Measurements from ENCODE around the gene COQ8A. TPM values are rescaled to one million over a fixed set of nuclear protein-coding genes. Genes with fewer than 3 reads are reported as not detected.

The COQ8A gene
- total RNA-seq, 1 donor from 2014 or later, result 41.9 TPM

GRCh38 chr1:226985239-226985838, 45.2 kb downstream of the COQ8A start:
- Mint-ChIP-seq H3K27ac (ENCODE audit: unreplicated experiment) (peak overlapping the region; percentile 68), H3K36me3 (ENCODE audit: unreplicated experiment) (peaks cover 8% of the 10 kb centered on the region), H3K4me1 (ENCODE audit: low read depth, unreplicated experiment) (peaks cover 23% of the 10 kb centered on the region), H3K27me3 (ENCODE audit: unreplicated experiment) (peaks cover 9% of the 10 kb centered on the region), H3K9me3 (ENCODE audit: unreplicated experiment) (peaks cover 5% of the 10 kb centered on the region), H3K4me3 (ENCODE audit: unreplicated experiment) (peak overlapping the region; percentile 15)
- DNase-seq, result no peak
- TF ChIP-seq, protein P1, sequence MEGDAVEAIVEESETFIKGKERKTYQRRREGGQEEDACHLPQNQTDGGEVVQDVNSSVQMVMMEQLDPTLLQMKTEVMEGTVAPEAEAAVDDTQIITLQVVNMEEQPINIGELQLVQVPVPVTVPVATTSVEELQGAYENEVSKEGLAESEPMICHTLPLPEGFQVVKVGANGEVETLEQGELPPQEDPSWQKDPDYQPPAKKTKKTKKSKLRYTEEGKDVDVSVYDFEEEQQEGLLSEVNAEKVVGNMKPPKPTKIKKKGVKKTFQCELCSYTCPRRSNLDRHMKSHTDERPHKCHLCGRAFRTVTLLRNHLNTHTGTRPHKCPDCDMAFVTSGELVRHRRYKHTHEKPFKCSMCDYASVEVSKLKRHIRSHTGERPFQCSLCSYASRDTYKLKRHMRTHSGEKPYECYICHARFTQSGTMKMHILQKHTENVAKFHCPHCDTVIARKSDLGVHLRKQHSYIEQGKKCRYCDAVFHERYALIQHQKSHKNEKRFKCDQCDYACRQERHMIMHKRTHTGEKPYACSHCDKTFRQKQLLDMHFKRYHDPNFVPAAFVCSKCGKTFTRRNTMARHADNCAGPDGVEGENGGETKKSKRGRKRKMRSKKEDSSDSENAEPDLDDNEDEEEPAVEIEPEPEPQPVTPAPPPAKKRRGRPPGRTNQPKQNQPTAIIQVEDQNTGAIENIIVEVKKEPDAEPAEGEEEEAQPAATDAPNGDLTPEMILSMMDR (IDR thresholded peaks at IDR 0.05; ENCODE audit: partially characterized antibody, unreplicated experiment), result no peak

DNA sequence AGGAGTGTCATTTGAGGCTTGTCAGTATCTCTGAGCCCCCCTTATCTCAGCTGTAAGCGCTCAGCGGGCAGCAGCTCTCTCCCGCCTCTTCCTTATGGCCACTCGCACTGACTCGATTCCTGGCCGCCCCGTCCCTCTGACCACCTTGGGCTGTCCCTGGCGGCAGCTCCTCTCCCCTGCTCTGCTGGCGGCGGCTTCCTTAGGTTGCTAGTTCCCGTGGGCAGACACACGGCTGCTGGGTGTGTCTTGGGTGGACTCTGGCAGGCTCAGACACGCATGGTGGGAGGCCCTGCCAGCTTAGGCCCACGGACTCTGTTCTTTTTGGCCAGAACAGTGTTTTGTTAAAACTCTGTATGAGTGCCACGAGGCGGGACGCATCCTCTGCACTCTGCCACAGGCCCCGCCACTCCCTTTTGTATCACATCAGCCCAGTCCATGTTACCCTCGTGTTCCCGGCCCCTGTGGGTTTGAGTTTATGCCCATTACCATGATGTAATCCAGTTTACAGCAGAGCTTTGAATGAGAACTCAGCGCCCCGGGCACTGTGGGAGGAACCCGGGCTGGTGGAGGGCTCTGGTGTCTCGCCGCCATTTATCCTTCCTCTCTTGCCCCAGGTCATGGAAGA, 45.9 kb downstream of the COQ8A start:
- Mint-ChIP-seq H3K4me1 (ENCODE audit: low read depth, unreplicated experiment) (peaks cover 25% of the 10 kb centered on the region), H3K27me3 (ENCODE audit: unreplicated experiment) (peaks cover 9% of the 10 kb centered on the region), H3K27ac (ENCODE audit: unreplicated experiment) (no peak overlapping the region), H3K4me3 (ENCODE audit: unreplicated experiment) (no peak overlapping the region), H3K36me3 (ENCODE audit: unreplicated experiment) (peaks cover 8% of the 10 kb centered on the region), H3K9me3 (ENCODE audit: unreplicated experiment) (peaks cover 5% of the 10 kb centered on the region)
- no peak for DNase-seq
- TF ChIP-seq, protein P1 (IDR thresholded peaks at IDR 0.05; ENCODE audit: partially characterized antibody, unreplicated experiment), result no peak

DNA sequence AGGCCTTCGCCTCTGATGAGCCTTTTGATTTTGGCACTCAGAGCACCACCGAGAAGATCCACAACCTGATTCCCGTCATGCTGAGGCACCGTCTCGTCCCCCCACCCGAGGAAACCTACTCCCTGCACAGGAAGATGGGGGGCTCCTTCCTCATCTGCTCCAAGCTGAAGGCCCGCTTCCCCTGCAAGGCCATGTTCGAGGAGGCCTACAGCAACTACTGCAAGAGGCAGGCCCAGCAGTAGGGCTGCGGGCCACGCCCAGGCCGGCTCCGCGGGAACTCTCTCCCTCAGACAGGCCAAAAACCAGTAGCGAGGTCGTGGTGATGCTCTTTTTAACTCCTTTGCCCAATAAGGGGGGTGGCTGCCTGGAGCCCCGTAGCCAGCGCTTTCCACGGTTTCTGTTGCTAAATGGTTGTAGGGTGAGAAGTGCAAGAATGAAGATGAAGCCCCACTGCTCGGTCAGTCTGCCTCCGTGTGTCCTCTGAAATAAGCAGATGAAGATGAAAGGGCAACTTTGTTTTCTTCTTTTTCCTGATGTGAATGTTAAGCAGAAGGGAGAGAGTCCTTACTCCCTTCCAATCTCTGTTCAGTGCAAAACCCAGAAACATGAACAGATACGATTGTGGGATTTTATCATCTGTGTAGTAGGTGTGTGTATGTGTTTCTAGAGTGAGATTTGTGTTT, 46.5 kb downstream of the COQ8A start:
- Mint-ChIP-seq H3K36me3 (ENCODE audit: unreplicated experiment) (peaks cover 8% of the 10 kb centered on the region), H3K27ac (ENCODE audit: unreplicated experiment) (peak overlapping the region; percentile 26), H3K9me3 (ENCODE audit: unreplicated experiment) (peaks cover 5% of the 10 kb centered on the region), H3K27me3 (ENCODE audit: unreplicated experiment) (peaks cover 9% of the 10 kb centered on the region), H3K4me1 (ENCODE audit: low read depth, unreplicated experiment) (peaks cover 28% of the 10 kb centered on the region), H3K4me3 (ENCODE audit: unreplicated experiment) (no peak overlapping the region)
- TF ChIP-seq, protein P1 (IDR thresholded peaks at IDR 0.05; ENCODE audit: partially characterized antibody, unreplicated experiment), result no peak
- DNase-seq, result no peak

GRCh38 chr1:226987179-226987536, 47.1 kb downstream of the COQ8A start:
- DNase-seq, result no peak
- Mint-ChIP-seq H3K27me3 (ENCODE audit: unreplicated experiment) (peaks cover 9% of the 10 kb centered on the region), H3K27ac (ENCODE audit: unreplicated experiment) (peak overlapping the region; percentile 26), H3K4me3 (ENCODE audit: unreplicated experiment) (no peak overlapping the region), H3K4me1 (ENCODE audit: low read depth, unreplicated experiment) (peaks cover 28% of the 10 kb centered on the region), H3K36me3 (ENCODE audit: unreplicated experiment) (peaks cover 8% of the 10 kb centered on the region), H3K9me3 (ENCODE audit: unreplicated experiment) (peaks cover 2% of the 10 kb centered on the region)
- TF ChIP-seq, protein P1 (IDR thresholded peaks at IDR 0.05; ENCODE audit: partially characterized antibody, unreplicated experiment), result no peak

Data from glutamatergic neuron (in vitro differentiated cells).